ENCODE data around the gene CYBA.

GRCh38 chr16:88698646-88699045, 47.8 kb upstream of the CYBA start:
- no peak for TF ChIP-seq POLR2AphosphoS5 (IDR thresholded peaks at IDR 0.05)
- no peak for TF ChIP-seq CTCF (IDR thresholded peaks at IDR 0.05; ENCODE audit: poor library complexity, severe bottlenecking)
- TF ChIP-seq EP300 (conservative IDR thresholded peaks at IDR 0.05; ENCODE audit: poor library complexity, severe bottlenecking), result no peak
- TF ChIP-seq EZH2 (IDR thresholded peaks at IDR 0.05; ENCODE audit: borderline replicate concordance, insufficient read depth, low read length, poor library complexity, severe bottlenecking), result no peak
- TF ChIP-seq SMC3 (conservative IDR thresholded peaks at IDR 0.05; ENCODE audit: poor library complexity), result no peak
- no peak for TF ChIP-seq REST (IDR thresholded peaks at IDR 0.05; ENCODE audit: borderline replicate concordance)
- TF ChIP-seq TAF1 (IDR thresholded peaks at IDR 0.05; ENCODE audit: low read depth), result no peak
